COLO829 (cell line): Measurements from ENCODE around the gene NUPR2.
"Not testable (repeated sequence)": the region's sequence is repeated elsewhere in the genome, so short reads cannot be mapped to it uniquely, and the experiment has no call there.

Experiments used
- DNase-seq: peaks from one replicate; pipeline ENCODE4 v3.0.0; 2012; ENCODE audit warnings: low spot score

The NUPR2 gene

DNA sequence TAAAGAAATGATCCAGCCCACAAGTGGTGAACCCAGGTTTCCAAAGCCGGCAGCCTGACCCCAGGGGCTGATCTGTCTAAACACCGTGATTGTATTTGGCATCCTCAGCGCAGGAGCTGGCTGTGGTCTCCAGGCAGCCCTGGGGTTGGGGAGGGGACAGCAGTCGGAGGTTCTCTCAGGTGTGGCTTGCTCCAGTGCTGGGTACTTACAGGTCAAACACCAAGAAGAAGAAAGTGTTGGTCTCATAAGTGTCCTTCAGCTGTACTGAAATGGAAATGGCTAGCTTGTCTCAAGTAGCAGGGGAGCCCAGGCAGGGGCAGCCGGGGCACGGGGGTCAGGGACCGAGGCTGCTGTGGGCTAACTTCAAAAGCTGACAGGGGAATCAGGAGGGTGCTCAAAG is 29.5 kb downstream of the NUPR2 start:
- DNase-seq, result no peak

DNA sequence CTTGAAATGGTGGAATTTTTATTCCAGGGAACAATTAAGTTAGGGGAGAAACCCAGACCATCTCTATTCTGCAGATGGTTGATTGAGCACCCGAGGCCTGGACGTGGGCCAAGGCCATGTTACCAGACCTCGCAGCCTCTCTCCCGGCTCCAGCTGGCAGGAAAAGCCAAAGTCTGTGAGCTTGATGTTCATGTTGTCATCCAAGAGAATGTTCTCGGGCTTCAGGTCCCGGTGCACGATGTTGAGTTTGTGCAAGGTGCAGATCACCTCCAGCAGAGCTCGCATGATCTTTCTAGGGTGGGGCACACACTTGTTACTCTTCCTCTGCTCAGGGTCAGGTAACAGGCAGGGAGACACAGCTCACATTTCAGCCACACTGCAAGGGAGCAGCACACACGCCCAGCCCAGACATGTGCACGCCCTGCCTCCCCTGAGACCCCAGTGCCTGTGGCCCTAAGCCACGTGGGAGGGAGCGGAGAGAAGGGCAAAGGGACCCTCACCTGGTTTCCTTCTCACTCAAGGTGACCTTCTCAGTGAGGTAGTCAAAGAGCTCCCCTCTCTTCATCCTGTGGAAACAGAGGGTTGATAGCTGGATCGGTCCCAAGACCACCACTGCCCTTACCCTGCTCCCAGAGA is 32.9 kb downstream of the NUPR2 start:
- DNase-seq, result no peak

DNA sequence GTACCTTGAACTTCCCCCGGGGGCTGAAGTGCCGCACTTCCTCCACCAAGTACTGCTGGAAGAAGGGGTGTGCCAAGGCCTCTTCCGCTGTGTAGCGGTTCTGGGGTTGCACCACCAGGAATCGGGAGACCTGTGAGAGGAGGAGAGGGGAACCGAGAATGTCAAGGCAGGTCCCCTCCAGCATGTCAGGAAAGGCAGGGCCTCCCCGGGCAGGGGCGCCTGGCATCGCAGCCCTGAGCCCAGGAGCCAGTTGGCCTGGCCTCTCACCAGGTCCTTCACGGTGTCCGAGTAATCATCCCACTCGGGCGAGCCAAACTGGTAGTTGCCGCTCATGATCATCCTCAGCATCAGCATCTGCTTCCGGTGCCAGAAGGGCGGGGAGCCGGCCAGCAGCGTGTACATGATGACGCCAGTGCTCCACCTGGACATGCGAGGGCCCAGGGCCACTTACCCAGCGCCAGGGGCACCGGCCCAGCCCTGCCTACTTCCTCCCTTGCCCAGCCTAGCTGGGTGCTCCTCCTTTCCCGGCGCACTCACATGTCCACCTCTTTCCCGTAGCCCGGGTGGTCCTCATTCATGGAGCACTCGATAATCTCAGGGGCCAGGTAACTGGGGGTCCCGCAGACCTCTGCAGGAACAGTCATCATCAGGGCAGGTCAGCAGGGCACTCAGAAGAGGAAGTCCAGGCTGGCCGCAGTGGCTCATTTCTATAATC is 34.4 kb downstream of the NUPR2 start:
- no peak for DNase-seq

DNA sequence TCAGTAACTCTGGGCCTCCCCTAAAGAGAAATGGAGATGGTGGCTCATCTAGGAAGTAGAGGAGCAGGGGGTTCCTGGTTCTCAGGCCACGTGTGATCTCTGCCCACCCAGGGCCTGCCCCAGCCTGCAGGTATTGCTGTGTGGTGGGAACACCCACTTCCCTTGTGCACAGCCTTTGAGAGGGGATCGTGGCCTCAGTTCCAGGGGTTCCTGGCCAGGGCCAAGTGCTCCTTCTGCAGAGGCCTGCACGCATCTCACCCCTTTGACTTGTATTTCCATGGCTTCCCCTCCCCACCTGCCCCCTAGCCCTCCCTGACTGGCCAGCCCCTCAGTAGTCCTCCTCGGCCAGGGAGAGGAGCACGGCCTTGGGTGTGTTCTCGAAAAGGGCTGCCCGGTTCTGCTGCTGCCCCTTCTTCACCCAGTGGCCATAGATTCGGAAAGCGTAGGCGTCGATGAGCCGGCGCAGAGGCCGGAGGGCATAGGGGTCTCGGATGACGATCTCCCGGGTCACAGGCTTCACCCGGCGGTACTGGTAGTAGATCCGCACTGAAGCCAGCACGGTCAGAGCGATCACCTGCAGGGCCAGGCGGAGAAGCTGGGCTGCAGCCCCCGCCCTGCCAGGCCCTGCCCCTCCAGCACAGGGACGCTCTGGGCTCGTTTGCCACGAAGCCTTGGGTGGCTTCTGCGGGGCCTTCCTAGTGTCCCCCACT is 35.3 kb downstream of the NUPR2 start:
- not testable (repeated sequence) for DNase-seq

DNA sequence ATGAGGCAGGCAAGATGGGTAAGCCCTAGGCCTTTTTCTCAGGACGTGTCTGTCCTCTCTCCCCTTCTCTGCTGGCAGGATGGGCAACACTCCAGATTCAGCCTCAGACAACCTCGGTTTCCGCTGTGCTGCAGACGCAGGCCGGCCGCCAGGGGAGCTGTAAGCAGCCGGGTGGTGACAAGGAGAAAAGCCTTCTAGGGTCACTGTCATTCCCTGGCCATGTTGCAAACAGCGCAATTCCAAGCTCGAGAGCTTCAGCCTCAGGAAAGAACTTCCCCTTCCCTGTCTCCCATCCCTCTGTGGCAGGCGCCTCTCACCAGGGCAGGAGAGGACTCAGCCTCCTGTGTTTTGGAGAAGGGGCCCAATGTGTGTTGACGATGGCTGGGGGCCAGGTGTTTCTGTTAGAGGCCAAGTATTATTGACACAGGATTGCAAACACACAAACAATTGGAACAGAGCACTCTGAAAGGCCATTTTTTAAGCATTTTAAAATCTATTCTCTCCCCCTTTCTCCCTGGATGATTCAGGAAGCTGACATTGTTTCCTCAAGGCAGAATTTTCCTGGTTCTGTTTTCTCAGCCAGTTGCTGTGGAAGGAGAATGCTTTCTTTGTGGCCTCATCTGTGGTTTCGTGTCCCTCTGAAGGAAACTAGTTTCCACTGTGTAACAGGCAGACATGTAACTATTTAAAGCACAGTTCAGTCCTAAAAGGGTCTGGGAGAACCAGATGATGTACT is 36.6 kb downstream of the NUPR2 start:
- DNase-seq, result no peak

DNA sequence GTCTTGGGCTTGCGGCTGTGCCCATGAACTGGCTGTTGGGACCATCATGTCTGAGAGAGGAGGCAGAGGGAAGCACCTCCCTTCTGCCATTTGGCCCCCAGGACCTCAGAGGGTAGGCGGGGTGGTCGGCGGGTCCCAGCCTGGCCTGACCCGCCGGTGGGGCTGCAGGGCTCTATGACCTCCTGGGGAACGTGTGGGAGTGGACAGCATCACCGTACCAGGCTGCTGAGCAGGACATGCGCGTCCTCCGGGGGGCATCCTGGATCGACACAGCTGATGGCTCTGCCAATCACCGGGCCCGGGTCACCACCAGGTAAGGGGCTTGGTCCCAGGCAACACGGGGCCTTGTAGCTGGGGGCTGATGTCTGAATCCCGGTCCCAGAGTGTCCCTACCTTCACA is 38.0 kb downstream of the NUPR2 start:
- no peak for DNase-seq

DNA sequence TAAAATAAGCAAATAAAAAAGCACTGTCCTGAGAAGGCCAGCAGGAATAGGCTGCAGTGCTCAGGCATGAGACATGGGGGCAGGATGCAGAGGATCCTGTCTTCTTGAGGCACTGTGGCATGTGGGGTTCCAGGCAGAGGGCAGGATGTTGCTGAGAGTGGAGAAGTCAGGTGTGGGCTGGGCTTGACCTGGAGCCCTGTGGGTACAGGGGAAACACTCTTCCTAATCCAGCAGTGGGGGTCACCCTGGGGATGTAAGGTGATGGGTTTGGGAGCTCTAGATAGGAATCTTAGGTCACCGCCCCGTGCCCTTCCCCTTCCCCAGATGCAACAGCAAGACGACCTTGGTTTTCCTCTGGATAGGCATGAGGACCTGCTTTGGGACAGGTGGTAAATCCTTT is 38.5 kb downstream of the NUPR2 start:
- DNase-seq, result no peak

DNA sequence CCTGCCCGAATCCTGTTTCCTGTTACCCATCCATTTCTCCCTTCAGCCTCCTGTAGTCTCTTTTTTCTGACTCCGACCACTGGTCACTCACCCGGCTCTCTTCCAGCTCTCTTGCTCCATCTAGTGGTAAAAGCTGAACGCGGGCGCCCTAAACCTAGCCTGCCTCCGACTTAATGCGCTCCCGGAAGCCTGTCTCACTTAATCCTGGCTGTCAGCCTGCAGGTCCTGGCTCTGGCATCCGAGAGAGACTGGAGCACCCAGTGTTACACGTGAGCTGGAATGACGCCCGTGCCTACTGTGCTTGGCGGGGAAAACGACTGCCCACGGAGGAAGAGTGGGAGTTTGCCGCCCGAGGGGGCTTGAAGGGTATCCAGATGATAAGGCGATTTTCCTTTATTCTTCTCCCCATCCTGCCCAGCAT is 41.8 kb downstream of the NUPR2 start:
- peak; percentile 77 for DNase-seq

DNA sequence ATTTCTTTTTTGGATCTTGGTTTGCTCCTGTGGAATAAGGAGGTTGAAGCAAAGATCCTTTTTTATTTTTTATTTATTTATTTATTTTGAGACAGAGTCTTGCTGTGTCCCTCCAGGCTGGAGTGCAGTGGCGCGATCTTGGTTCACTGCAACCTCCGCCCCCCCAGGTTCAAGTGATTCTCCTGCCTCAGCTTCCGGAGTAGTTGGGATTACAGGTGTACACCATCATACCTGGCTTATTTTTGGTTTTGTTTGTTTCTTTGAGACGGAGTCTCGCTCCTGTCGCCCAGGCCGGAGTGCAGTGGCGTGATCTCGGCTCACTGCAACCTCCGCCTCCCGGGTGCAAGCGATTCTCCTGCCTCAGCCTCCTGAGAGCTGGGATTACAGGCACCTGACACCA is 49.8 kb downstream of the NUPR2 start:
- not testable (repeated sequence) for DNase-seq
